ENCODE measurements around the gene ABLIM2. TPM values are rescaled to one million over a fixed set of nuclear protein-coding genes. Genes with fewer than 3 reads are reported as not detected.

The ABLIM2 gene
- total and polyA plus RNA-seq, 10 of the 15 experiments (the other 5 are each of a cell fraction or from before 2014, with no cell fraction given) = 0.03 to 0.15 (median 0.05) TPM; not detected in 7

DNA sequence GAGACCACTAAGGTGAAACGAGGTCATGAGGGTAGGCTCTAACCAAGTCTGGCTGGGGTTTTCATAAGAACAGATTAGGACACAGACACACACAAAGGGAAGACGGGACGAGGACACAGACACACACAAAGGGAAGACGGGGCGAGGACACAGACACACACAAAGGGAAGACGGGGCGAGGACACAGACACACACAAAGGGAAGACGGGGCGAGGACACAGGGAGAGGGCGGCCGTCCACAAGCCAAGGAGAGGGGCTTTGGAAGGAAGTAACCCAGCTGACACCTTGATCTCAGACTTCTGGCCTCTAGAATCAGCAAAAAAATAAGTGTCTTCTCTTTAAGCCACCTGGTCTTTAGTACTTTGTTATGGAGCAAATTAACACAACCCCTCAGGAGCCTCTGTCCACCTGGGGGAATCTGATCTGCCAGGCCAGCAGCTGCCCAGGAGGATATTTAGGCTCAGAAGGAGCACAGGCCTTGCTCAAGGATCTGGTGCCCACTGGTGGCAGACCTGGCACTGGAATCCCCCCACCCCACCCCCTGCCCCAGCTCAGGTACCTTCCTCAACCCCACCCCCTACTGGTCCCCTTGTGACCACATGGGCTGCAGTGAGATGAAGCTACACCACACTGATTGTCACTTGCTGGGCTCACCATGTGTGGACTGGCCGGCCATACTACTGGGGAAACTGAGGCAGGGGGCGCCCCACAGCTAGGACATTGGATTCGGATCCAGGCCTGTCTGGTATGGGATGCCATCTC, 2.8 kb downstream of the ABLIM2 start (continued):
- TF ChIP-seq TAF1 (IDR thresholded peaks at IDR 0.05; ENCODE audit: borderline replicate concordance, low read depth, low read length) (no peak), MXI1 (IDR thresholded peaks at IDR 0.05; ENCODE audit: low read depth, low read length) (no peak), PAX8 (IDR thresholded peaks at IDR 0.05) (no peak), TCF12 (IDR thresholded peaks at IDR 0.05; ENCODE audit: low read depth, low read length) (no peak), CHD1 (IDR thresholded peaks at IDR 0.05; ENCODE audit: low read depth, low read length) (no peak), PML (IDR thresholded peaks at IDR 0.05; ENCODE audit: low read length) (no peak)

DNA sequence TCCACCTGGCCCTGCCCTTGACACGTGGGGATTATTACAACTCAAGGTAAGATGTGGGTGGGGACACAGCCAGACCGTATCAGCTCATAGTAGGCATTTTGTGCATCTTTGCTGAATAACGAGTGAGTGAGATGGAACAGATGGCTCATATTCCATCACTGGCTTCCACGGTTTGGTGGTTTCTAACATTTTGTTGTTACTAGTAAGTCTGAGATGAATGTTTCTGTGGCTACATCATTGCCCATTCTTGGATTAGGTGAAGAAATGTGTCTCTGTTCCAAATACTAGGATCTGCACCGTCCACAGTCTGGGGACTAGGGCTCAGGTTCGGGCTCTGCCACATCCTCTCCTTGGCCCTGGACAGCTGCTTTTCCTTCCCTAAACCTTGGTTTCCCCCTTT, 3.6 kb downstream of the ABLIM2 start:
- Histone ChIP-seq H4K20me1 (ENCODE audit: control insufficient read depth, insufficient read depth) (no peaks in the 10 kb centered on the region), H2AFZ (ENCODE audit: control insufficient read depth, low read depth, low read length) (no peak overlapping the region), H3K4me3 (no peak overlapping the region), H3K36me3 (ENCODE audit: control insufficient read depth in 2 of 2, insufficient read depth in 2 of 2, low read length in 1 of 2) (no peaks in the 10 kb centered on the region), H3K9ac (ENCODE audit: control insufficient read depth, insufficient read depth, low read length) (no peak overlapping the region), H3K4me2 (ENCODE audit: control insufficient read depth, insufficient read depth) (no peak overlapping the region), H3K9me3 (replicated peaks; ENCODE audit: control insufficient read depth, insufficient read depth, low read length) (no peaks in the 10 kb centered on the region), H3K27ac (ENCODE audit: control insufficient read depth, insufficient read depth) (no peak overlapping the region), H3K27me3 (replicated peaks in 1 of 2; ENCODE audit: control insufficient read depth in 2 of 2, insufficient read depth in 2 of 2, low read length in 1 of 2) (no peaks in the 10 kb centered on the region), H3K4me1 (ENCODE audit: control insufficient read depth, insufficient read depth, low read length) (peaks cover 5% of the 10 kb centered on the region), H3K79me2 (ENCODE audit: control insufficient read depth, insufficient read depth, low read length) (no peaks in the 10 kb centered on the region; the same call in 1 of the 2 replicates)
- DNase-seq (ENCODE audit: low read depth, low spot score) = no peak
- RAD21 ChIA-PET (ENCODE audit: unreplicated experiment) = no interaction called here
- SMC1A ChIA-PET (ENCODE audit: uncharacterized antibody, unreplicated experiment) = no interaction called here
- in situ Hi-C loops (cut with MboI) (no loop called here), intact Hi-C loops (cut with micrococcal nuclease; ENCODE audit: unreplicated experiment) (no loop called here)
- 16% methylated on average over 6 of the region's 6 CpGs for WGBS (ENCODE audit: insufficient coverage, insufficient replicate concordance, low lambda C conversion rate, missing lambda C conversion rate)
- POLR2A ChIA-PET = no interaction called here
- ATAC-seq = no peak
- BruUV-seq (replicated peaks) = no TSS peak
- CTCF ChIA-PET = no interaction called here
- FAIRE-seq = no peak
- TF ChIP-seq, protein P1, sequence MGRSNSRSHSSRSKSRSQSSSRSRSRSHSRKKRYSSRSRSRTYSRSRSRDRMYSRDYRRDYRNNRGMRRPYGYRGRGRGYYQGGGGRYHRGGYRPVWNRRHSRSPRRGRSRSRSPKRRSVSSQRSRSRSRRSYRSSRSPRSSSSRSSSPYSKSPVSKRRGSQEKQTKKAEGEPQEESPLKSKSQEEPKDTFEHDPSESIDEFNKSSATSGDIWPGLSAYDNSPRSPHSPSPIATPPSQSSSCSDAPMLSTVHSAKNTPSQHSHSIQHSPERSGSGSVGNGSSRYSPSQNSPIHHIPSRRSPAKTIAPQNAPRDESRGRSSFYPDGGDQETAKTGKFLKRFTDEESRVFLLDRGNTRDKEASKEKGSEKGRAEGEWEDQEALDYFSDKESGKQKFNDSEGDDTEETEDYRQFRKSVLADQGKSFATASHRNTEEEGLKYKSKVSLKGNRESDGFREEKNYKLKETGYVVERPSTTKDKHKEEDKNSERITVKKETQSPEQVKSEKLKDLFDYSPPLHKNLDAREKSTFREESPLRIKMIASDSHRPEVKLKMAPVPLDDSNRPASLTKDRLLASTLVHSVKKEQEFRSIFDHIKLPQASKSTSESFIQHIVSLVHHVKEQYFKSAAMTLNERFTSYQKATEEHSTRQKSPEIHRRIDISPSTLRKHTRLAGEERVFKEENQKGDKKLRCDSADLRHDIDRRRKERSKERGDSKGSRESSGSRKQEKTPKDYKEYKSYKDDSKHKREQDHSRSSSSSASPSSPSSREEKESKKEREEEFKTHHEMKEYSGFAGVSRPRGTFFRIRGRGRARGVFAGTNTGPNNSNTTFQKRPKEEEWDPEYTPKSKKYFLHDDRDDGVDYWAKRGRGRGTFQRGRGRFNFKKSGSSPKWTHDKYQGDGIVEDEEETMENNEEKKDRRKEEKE (IDR thresholded peaks at IDR 0.05) = no peak
- no peak for TF ChIP-seq HDAC2 (IDR thresholded peaks at IDR 0.05)
- TF ChIP-seq SIN3A (IDR thresholded peaks at IDR 0.05; ENCODE audit: low read depth, low read length) = no peak
- no peak for TF ChIP-seq SPI1 (IDR thresholded peaks at IDR 0.05; ENCODE audit: borderline replicate concordance, insufficient read depth, low read depth, low read length)
- TF ChIP-seq HDGF (IDR thresholded peaks at IDR 0.05) = no peak
- no peak for TF ChIP-seq TAF1 (IDR thresholded peaks at IDR 0.05; ENCODE audit: borderline replicate concordance, low read depth, low read length)
- TF ChIP-seq NFYB (IDR thresholded peaks at IDR 0.05; ENCODE audit: insufficient read depth, low read depth, low read length) = no peak
- no peak for TF ChIP-seq CBFB (IDR thresholded peaks at IDR 0.05; ENCODE audit: low read depth)
- TF ChIP-seq, protein P2, sequence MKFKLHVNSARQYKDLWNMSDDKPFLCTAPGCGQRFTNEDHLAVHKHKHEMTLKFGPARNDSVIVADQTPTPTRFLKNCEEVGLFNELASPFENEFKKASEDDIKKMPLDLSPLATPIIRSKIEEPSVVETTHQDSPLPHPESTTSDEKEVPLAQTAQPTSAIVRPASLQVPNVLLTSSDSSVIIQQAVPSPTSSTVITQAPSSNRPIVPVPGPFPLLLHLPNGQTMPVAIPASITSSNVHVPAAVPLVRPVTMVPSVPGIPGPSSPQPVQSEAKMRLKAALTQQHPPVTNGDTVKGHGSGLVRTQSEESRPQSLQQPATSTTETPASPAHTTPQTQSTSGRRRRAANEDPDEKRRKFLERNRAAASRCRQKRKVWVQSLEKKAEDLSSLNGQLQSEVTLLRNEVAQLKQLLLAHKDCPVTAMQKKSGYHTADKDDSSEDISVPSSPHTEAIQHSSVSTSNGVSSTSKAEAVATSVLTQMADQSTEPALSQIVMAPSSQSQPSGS (IDR thresholded peaks at IDR 0.05; ENCODE audit: low read length) = no peak
- TF ChIP-seq JUNB (IDR thresholded peaks at IDR 0.05) = no peak
- no peak for TF ChIP-seq ZZZ3 (IDR thresholded peaks at IDR 0.05; ENCODE audit: control insufficient read depth, insufficient read length, low read depth)
- TF ChIP-seq, protein P3, sequence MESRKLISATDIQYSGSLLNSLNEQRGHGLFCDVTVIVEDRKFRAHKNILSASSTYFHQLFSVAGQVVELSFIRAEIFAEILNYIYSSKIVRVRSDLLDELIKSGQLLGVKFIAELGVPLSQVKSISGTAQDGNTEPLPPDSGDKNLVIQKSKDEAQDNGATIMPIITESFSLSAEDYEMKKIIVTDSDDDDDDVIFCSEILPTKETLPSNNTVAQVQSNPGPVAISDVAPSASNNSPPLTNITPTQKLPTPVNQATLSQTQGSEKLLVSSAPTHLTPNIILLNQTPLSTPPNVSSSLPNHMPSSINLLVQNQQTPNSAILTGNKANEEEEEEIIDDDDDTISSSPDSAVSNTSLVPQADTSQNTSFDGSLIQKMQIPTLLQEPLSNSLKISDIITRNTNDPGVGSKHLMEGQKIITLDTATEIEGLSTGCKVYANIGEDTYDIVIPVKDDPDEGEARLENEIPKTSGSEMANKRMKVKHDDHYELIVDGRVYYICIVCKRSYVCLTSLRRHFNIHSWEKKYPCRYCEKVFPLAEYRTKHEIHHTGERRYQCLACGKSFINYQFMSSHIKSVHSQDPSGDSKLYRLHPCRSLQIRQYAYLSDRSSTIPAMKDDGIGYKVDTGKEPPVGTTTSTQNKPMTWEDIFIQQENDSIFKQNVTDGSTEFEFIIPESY (IDR thresholded peaks at IDR 0.05) = no peak
- no peak for TF ChIP-seq YY1 (IDR thresholded peaks at IDR 0.05; ENCODE audit: low read depth, low read length)
- TF ChIP-seq POLR2A (IDR thresholded peaks at IDR 0.05; ENCODE audit: low read depth, low read length) = no peak
- no peak for TF ChIP-seq TARDBP (IDR thresholded peaks at IDR 0.05; ENCODE audit: borderline replicate concordance)
